ENCODE data around the gene KRTCAP2. TPM values are rescaled to one million over a fixed set of nuclear protein-coding genes. Genes with fewer than 3 reads are reported as not detected.
A peak's percentile ranks its signal among the peaks of the same experiment; 100 is the strongest.
"Not testable (repeated sequence)": the region's sequence is repeated elsewhere in the genome, so short reads cannot be mapped to it uniquely, and the experiment has no call there.

KRTCAP2 gene
- total RNA-seq, 1 donor: 100 TPM

DNA sequence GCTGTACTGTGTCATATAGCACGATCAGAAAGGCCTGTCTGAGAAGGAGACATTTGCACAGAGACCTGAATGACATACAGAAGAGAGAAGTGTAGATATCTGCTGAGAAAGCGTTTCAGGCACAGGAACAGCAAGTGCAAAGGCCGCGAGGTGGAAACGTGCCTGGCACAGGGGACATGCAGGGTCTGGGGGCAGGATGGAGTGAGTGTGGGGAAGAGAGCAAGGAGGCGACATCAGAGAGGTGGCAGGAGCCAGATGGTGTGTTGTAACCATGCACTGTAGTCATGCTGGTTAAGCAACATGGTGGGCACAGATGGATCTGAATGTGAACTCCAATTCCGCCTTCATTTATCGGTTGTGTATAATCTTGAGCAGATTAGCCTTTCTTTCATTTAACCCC is 13.0 kb downstream of the KRTCAP2 start:
- no peak for DNase-seq (ENCODE audit: low read depth)
- no peak overlapping the region for H3K4me3 ChIP-seq (ENCODE audit: low read depth, low read length)
- TF ChIP-seq CTCF (IDR thresholded peaks at IDR 0.05; ENCODE audit: insufficient read depth, low read length): no peak

DNA sequence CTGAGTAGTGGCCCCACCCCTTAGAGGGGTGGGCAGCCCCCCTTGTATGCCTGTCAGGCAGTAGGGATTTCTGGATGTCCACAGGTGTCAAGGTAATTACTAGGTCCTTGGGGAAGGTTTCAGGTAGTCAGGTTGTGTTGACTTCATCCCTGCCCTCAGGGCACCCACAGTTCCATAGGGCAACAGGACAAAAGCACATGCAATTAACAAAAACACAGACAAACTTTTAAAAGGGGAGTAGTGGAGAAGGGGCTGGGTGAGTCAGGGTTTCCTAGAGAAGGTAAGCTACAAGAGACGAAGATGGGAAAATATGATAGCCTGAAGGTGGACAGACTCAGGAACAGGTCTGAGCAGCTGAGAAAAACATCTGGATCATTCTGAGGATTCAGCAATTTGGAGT is 14.1 kb downstream of the KRTCAP2 start:
- DNase-seq (ENCODE audit: low read depth): no peak
- no peak overlapping the region for H3K4me3 ChIP-seq (ENCODE audit: low read depth, low read length)
- TF ChIP-seq CTCF (IDR thresholded peaks at IDR 0.05; ENCODE audit: insufficient read depth, low read length): no peak

GRCh38 chr1:155155996-155156643 is 17.0 kb downstream of the KRTCAP2 start:
- not testable (repeated sequence) for DNase-seq (ENCODE audit: low read depth); H3K4me3 ChIP-seq (ENCODE audit: low read depth, low read length)

- DNase-seq (ENCODE audit: low read depth): no peak
- H3K4me3 ChIP-seq (ENCODE audit: low read depth, low read length): no peak overlapping the region
- peak; percentile 7 for TF ChIP-seq CTCF (IDR thresholded peaks at IDR 0.05; ENCODE audit: insufficient read depth, low read length)
Measured at GRCh38 chr1:155145491-155145890, 27.6 kb downstream of the KRTCAP2 start.

GRCh38 chr1:155141749-155142148 is 31.4 kb downstream of the KRTCAP2 start:
- H3K4me3 ChIP-seq (ENCODE audit: low read depth, low read length): no peak overlapping the region
- no peak for DNase-seq (ENCODE audit: low read depth)
- no peak for TF ChIP-seq CTCF (IDR thresholded peaks at IDR 0.05; ENCODE audit: insufficient read depth, low read length)

DNA sequence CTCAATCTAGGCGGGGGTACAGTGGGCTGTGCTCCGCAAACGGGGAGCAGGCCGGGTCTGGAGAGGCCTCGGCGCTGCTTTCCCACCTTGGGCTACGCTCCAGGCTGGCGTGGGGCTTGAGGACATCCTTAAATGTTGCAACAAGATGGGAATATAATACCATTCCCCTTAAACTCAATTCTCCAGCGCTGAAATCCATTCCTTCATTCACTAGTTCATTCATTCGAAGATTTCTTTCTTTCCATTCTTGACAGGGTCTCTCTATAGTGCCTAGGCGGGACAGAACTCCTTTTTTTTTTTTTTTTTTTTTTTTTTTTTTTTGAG is 32.5 kb downstream of the KRTCAP2 start:
- TF ChIP-seq CTCF (IDR thresholded peaks at IDR 0.05; ENCODE audit: insufficient read depth, low read length): no peak
- no peak for DNase-seq (ENCODE audit: low read depth)
- H3K4me3 ChIP-seq (ENCODE audit: low read depth, low read length): peak overlapping the region; percentile 99

DNA sequence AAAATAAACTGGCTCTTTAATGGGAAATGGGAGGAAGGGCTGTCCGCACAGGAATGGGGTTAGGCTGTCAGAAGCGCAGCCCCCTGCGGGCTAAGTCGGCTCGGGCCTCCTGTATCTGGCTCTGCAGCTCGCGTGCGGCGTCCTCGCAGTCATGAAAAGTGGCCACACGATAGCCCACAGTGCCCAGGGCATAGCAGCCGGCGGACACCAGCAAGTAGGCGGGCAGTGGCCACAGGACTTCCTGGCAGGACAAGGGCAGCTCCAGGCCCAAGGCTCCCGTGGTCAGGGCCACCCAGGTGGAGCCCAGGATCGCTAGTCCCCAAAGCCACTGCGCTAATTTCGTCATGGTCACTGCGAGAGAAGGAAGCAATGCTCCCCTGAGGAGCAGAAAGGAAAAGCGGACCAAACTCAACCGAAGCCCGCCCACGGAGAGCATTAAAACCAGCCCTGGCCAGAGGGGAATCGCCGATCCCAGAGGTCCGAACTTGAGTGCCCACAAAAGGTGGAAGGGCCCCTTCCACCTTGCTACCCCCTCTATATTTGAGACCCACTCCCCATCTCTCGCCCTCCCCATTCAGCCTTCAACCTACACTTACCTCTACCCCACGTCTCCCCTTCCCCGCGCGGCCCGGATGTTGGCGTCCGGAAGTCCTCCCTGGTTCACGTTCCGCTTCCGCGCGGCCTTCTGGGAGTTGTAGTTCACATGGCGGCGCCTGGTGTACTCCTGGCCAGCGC is 33.0 kb downstream of the KRTCAP2 start, which contains the start of gene DPM3:
Gene DPM3 (minus strand): TSS at position 637 of the 735 bp plus-strand sequence. CDS start 291 bp downstream, at position 346.
- peak within 1 kb of the TSS; percentile 99 for H3K4me3 ChIP-seq (ENCODE audit: low read depth, low read length)
- peak; percentile 74 for DNase-seq (ENCODE audit: low read depth)
- TF ChIP-seq CTCF (IDR thresholded peaks at IDR 0.05; ENCODE audit: insufficient read depth, low read length): no peak

Data from fibroblast of the aortic adventitia (primary cell).